GM12878 (cell line): ENCODE results near the gene MYO16. TPM values are rescaled to one million over a fixed set of nuclear protein-coding genes. Genes with fewer than 3 reads are reported as not detected.

Experiments used
- ATAC-seq: fragments of 200-7000 bp; cut with Tn5 transposase; 3 replicates; pipeline ENCODE4 v1.9.1; 2020; ENCODE audit warnings: mild to moderate bottlenecking, moderate library complexity
- BruUV-seq: library from RNA; stranded (reverse); fragments of 400-500 nt; replicated peaks from 2 replicates; lab custom pipeline; 2021; lab: Mats Ljungman, UMichigan
- CTCF ChIA-PET: fragments of 300-600 bp; sonication (Branson Sonifier 250); formaldehyde crosslinking; extraction: SDS; loops from one replicate; lab custom pipeline; 2021; ENCODE audit warnings: inconsistent platforms; lab: Yijun Ruan, JAX
- POLR2A ChIA-PET: fragments of 350-600 bp; formaldehyde crosslinking; extraction: SDS; loops from one replicate; lab custom pipeline; 2021; ENCODE audit warnings: inconsistent platforms; lab: Charles Lee
- RAD21 ChIA-PET: fragments of 300-600 bp; sonication (Branson Sonifier 250); formaldehyde crosslinking; loops from one replicate; lab custom pipeline; 2023; ENCODE audit warnings: antibody characterized with exemption; ENCODE audit not compliant: unreplicated experiment; lab: Charles Lee
- SMC1A ChIA-PET: fragments of 300-600 bp; sonication (Branson Sonifier 250); formaldehyde crosslinking; loops from one replicate; lab custom pipeline; 2023; ENCODE audit not compliant: unreplicated experiment, uncharacterized antibody; lab: Charles Lee
- DNase-seq: peaks from one replicate; pipeline ENCODE4 v3.0.0-alpha.2; 2011; ENCODE audit warnings: low read depth, low spot score
- FAIRE-seq: peaks from 3 replicates; lab custom pipeline; 2011; peaks lifted over from hg19 to GRCh38; lab: Jason Lieb, UNC
- H2AFZ ChIP-seq: 2 replicates; pipeline ENCODE4 v1.6.0; 2011; ENCODE audit warnings: low read depth, low read length, control low read depth; ENCODE audit not compliant: control insufficient read depth
- H3K27ac ChIP-seq: 2 replicates; pipeline ENCODE4 v1.5.1; 2011; ENCODE audit warnings: control low read depth; ENCODE audit not compliant: control insufficient read depth, insufficient read depth
- H3K27me3 ChIP-seq, 2 experiments: replicated peaks in 1 of 2; 2 replicates each; pipeline versions ENCODE4 v1.6.0 to v1.6.1; 2011; ENCODE audit warnings: low read length in 1 of 2; ENCODE audit not compliant: control insufficient read depth in 2 of 2, insufficient read depth in 2 of 2
- H3K36me3 ChIP-seq, 2 experiments: 2 replicates each; pipeline ENCODE4 v1.5.1; 2011; ENCODE audit warnings: low read length in 1 of 2; ENCODE audit not compliant: control insufficient read depth in 2 of 2, insufficient read depth in 2 of 2
- H3K4me1 ChIP-seq: 2 replicates; pipeline ENCODE4 v1.6.1; 2011; ENCODE audit warnings: mild to moderate bottlenecking, low read length, moderate library complexity, mixed read lengths; ENCODE audit not compliant: control insufficient read depth, insufficient read depth
- H3K4me2 ChIP-seq: 2 replicates; pipeline ENCODE4 v1.6.0; 2011; ENCODE audit warnings: control low read depth; ENCODE audit not compliant: control insufficient read depth, insufficient read depth
- H3K4me3 ChIP-seq: fragments of 200-600 bp; sonication (generic); 2 replicates; pipeline ENCODE4 v1.5.1; 2016
- H3K79me2 ChIP-seq: 2 replicates; pipeline ENCODE4 v1.6.0; 2011; ENCODE audit warnings: low read length; ENCODE audit not compliant: control insufficient read depth, insufficient read depth
- H3K9ac ChIP-seq: 2 replicates; pipeline ENCODE4 v1.8.0; 2011; ENCODE audit warnings: low read length, control low read depth, mixed read lengths; ENCODE audit not compliant: control insufficient read depth, insufficient read depth
- H3K9me3 ChIP-seq: replicated peaks from 3 replicates; pipeline ENCODE4 v1.5.1; 2011; ENCODE audit warnings: mild to moderate bottlenecking, low read length; ENCODE audit not compliant: control insufficient read depth, insufficient read depth
- H4K20me1 ChIP-seq: 2 replicates; pipeline ENCODE4 v1.6.0; 2011; ENCODE audit not compliant: control insufficient read depth, insufficient read depth
- CEBPB ChIP-seq, 2 experiments: fragments of 150-350 bp in 1 of 2; IDR thresholded peaks; 2 replicates each; pipeline ENCODE4 v1.6.1; 2012 to 2014; ENCODE audit warnings: low read depth in 2 of 2, low read length in 2 of 2, borderline replicate concordance in 1 of 2, inconsistent platforms in 1 of 2
- JUNB ChIP-seq: IDR thresholded peaks from 2 replicates; pipeline ENCODE4 v1.6.1; 2016; ENCODE audit warnings: antibody characterized with exemption, mild to moderate bottlenecking
- KLF5 ChIP-seq: fragments of 450-650 bp; IDR thresholded peaks from 2 replicates; pipeline ENCODE4 v1.6.1; 2014; ENCODE audit warnings: mild to moderate bottlenecking; ENCODE audit not compliant: partially characterized antibody
- LARP7 ChIP-seq: fragments of 450-650 bp; IDR thresholded peaks from 2 replicates; pipeline ENCODE4 v1.6.1; 2017; ENCODE audit warnings: mild to moderate bottlenecking
- MAX ChIP-seq: IDR thresholded peaks from 2 replicates; pipeline ENCODE4 v1.6.1; 2012; ENCODE audit warnings: low read depth, low read length, improper control_type of control experiment
- MYC ChIP-seq: IDR thresholded peaks from 2 replicates; pipeline ENCODE4 v1.6.1; 2011; ENCODE audit warnings: mild to moderate bottlenecking, low read length, moderate library complexity, inconsistent platforms; ENCODE audit not compliant: insufficient read depth, insufficient replicate concordance, insufficient read length, severe bottlenecking
- NR2C1 ChIP-seq: fragments of 450-650 bp; IDR thresholded peaks from 2 replicates; pipeline ENCODE4 v1.6.1; 2017; ENCODE audit warnings: antibody characterized with exemption, mild to moderate bottlenecking, moderate library complexity
- NR2F1 ChIP-seq: fragments of 450-650 bp; conservative IDR thresholded peaks from 2 replicates; pipeline ENCODE4 v1.6.1; 2017; ENCODE audit warnings: mild to moderate bottlenecking
- NRF1 ChIP-seq: conservative IDR thresholded peaks from 2 replicates; pipeline ENCODE4 v1.6.1; 2011; ENCODE audit warnings: mild to moderate bottlenecking, low read depth, low read length, improper control_type of control experiment
- PAX5 ChIP-seq: IDR thresholded peaks from 2 replicates; pipeline ENCODE4 v1.6.1; 2011; ENCODE audit warnings: low read depth, low read length, borderline replicate concordance
- POLR2A ChIP-seq: IDR thresholded peaks from 2 replicates; pipeline ENCODE4 v1.6.1; 2011; ENCODE audit warnings: low read depth, mild to moderate bottlenecking, low read length
- RAD21 ChIP-seq: IDR thresholded peaks from 2 replicates; pipeline ENCODE4 v1.6.1; 2011; ENCODE audit warnings: mild to moderate bottlenecking, low read depth, low read length, moderate library complexity; ENCODE audit not compliant: insufficient read depth
- RBBP5 ChIP-seq: fragments of 200-600 bp; sonication (generic); conservative IDR thresholded peaks from 2 replicates; pipeline ENCODE4 v1.6.1; 2016
- RUNX3 ChIP-seq: IDR thresholded peaks from 2 replicates; pipeline ENCODE4 v1.6.1; 2012; ENCODE audit warnings: low read length, inconsistent platforms
- TCF3 ChIP-seq: IDR thresholded peaks from 2 replicates; pipeline ENCODE4 v1.6.1; 2012; ENCODE audit warnings: low read depth, mild to moderate bottlenecking, low read length, borderline replicate concordance; ENCODE audit not compliant: insufficient read depth
- TCF7 ChIP-seq: IDR thresholded peaks from 2 replicates; pipeline ENCODE4 v1.6.1; 2014; ENCODE audit warnings: antibody characterized with exemption, borderline replicate concordance
- WGBS: methylation state at CpG from one replicate; pipeline ENCODE4 v1.1.6; 2016; ENCODE audit warnings: low lambda C conversion rate; ENCODE audit not compliant: insufficient replicate concordance, insufficient coverage; ENCODE audit errors: missing lambda C conversion rate; 5-methylcytosine and 5-hydroxymethylcytosine counted together
- in situ Hi-C: fragments of 300-500 bp; cut with MboI; formaldehyde crosslinking; loops from 9 replicates; pipeline ENCODE4 v1.14.3; 2018; ENCODE audit warnings: mixed read lengths
- intact Hi-C: fragments of 100-400 bp; cut with micrococcal nuclease; formaldehyde crosslinking; loops from one replicate; pipeline ENCODE4 v1.14.2; 2022; ENCODE audit not compliant: unreplicated experiment
- polyA plus RNA-seq, 11 experiments: library from polyadenylated mRNA; depleted of rRNA in 4 of 11; unstranded in 6 of 11; stranded (reverse) in 5 of 11; fragments of >200 nt; fragmentation: Nextera tagmentation in 4 of 11; fragmentation: Illumina TruSeq in 1 of 11; extraction: Ambion mirVana in 4 of 11; extraction: Trizol in 1 of 11; gene quantifications; 1 replicate in 1 of 11; 2 replicates in 10 of 11; pipeline versions ENCODE4 v1.2.1 to v1.2.3, GENCODE V29; 2011 to 2016; ENCODE audit warnings: inconsistent platforms in 2 of 11, missing spikeins in 2 of 11, low read depth in 1 of 11
- total RNA-seq, 4 experiments: library from RNA; depleted of rRNA in 3 of 4; stranded (reverse); fragments of >200 nt in 3 of 4; fragmentation: Illumina TruSeq in 1 of 4; extraction: Trizol in 1 of 4; gene quantifications; 2 replicates each; pipeline versions ENCODE4 v1.2.1 to v1.2.3, GENCODE V29; 2013 to 2021
- TF ChIP-seq, protein P1 (sequence below): fragments of 450-650 bp; IDR thresholded peaks from 2 replicates; pipeline ENCODE4 v1.6.1; 2016; ENCODE audit warnings: mild to moderate bottlenecking, moderate library complexity, borderline replicate concordance

The MYO16 gene
- total and polyA plus RNA-seq, 10 of the 15 experiments (the other 5 are each of a cell fraction or from before 2014, with no cell fraction given): under 0.01 to 1.7 (median 0.05) TPM; not detected in 4

GRCh38 chr13:108681986-108682575 is 52.7 kb downstream of the MYO16 start:
- Histone ChIP-seq H2AFZ (no peak overlapping the region), H3K36me3 (no peaks in the 10 kb centered on the region), H3K9me3 (no peaks in the 10 kb centered on the region), H3K4me3 (no peak overlapping the region), H3K9ac (no peak overlapping the region), H3K4me2 (no peak overlapping the region), H3K79me2 (no peaks in the 10 kb centered on the region), H4K20me1 (no peaks in the 10 kb centered on the region), H3K4me1 (no peaks in the 10 kb centered on the region), H3K27me3 (no peaks in the 10 kb centered on the region), H3K27ac (no peak overlapping the region)
- ChIA-PET RAD21 (no interaction called here), SMC1A (no interaction called here), POLR2A (no interaction called here), CTCF (no interaction called here)
- TF ChIP-seq RAD21: no peak
- TF ChIP-seq NRF1: no peak
- no peak for TF ChIP-seq TCF3
- no peak for TF ChIP-seq LARP7
- no peak for TF ChIP-seq POLR2A
- TF ChIP-seq, protein P1, sequence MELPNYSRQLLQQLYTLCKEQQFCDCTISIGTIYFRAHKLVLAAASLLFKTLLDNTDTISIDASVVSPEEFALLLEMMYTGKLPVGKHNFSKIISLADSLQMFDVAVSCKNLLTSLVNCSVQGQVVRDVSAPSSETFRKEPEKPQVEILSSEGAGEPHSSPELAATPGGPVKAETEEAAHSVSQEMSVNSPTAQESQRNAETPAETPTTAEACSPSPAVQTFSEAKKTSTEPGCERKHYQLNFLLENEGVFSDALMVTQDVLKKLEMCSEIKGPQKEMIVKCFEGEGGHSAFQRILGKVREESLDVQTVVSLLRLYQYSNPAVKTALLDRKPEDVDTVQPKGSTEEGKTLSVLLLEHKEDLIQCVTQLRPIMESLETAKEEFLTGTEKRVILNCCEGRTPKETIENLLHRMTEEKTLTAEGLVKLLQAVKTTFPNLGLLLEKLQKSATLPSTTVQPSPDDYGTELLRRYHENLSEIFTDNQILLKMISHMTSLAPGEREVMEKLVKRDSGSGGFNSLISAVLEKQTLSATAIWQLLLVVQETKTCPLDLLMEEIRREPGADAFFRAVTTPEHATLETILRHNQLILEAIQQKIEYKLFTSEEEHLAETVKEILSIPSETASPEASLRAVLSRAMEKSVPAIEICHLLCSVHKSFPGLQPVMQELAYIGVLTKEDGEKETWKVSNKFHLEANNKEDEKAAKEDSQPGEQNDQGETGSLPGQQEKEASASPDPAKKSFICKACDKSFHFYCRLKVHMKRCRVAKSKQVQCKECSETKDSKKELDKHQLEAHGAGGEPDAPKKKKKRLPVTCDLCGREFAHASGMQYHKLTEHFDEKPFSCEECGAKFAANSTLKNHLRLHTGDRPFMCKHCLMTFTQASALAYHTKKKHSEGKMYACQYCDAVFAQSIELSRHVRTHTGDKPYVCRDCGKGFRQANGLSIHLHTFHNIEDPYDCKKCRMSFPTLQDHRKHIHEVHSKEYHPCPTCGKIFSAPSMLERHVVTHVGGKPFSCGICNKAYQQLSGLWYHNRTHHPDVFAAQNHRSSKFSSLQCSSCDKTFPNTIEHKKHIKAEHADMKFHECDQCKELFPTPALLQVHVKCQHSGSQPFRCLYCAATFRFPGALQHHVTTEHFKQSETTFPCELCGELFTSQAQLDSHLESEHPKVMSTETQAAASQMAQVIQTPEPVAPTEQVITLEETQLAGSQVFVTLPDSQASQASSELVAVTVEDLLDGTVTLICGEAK: no peak
- no peak for TF ChIP-seq CEBPB (IDR thresholded peaks at IDR 0.05; ENCODE audit: borderline replicate concordance in 1 of 2, low read depth in 2 of 2, low read length in 2 of 2)
- no peak for TF ChIP-seq NR2C1
- no peak for TF ChIP-seq RUNX3
- TF ChIP-seq RBBP5: no peak
- no peak for TF ChIP-seq MYC
- no peak for TF ChIP-seq PAX5
- no peak for TF ChIP-seq NR2F1
- TF ChIP-seq KLF5: no peak
- TF ChIP-seq TCF7: no peak
- TF ChIP-seq MAX: no peak
- no peak for TF ChIP-seq JUNB
- intact Hi-C loops (no loop called here), in situ Hi-C loops (no loop called here)
- ATAC-seq (no peak), FAIRE-seq (no peak), DNase-seq (no peak)
- no TSS peak for BruUV-seq
- 19% methylated on average over 8 of the region's 8 CpGs for WGBS
